Body of pancreas (tissue), 4 donors: ENCODE measurements around the gene SAMD5.

ENCODE experiments used
- POLR2A ChIP-seq, 3 donors: fragments of 450-650 bp; IDR thresholded peaks; one replicate each; pipeline ENCODE4 v1.6.1; 2016; ENCODE audit warnings: antibody characterized with exemption in 3 of 3, mild to moderate bottlenecking in 2 of 3
- TF ChIP-seq, protein P1 (sequence below), 7 experiments: fragments of 450-650 bp in 4 of 7; fragments of 200-600 bp in 3 of 7; sonication (generic) in 3 of 7; IDR thresholded peaks; one replicate each; pipeline ENCODE4 v1.5.1; 2016 to 2019; ENCODE audit warnings: antibody characterized with exemption in 7 of 7

DNA sequence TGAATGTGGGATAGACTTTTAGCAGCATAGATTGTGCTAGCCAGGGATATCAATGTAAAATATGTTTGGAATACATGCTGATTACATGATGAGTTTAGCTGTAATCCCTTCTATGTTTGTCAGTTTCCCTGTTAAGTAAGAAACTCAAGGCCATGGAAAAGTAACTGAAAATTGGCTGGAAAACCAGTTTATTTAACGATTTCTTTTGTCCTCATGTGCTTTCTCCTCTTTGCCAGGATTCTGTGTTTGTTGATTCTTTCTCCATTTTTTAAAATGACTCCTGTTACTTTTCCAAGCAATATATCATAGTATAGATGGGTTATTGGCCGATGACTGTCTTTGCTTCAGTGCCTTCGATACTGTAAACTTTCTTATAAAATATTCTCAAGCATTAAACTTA is 87.5 kb downstream of the SAMD5 start:
- no peak for TF ChIP-seq POLR2A (IDR thresholded peaks at IDR 0.05)
- TF ChIP-seq, protein P1, sequence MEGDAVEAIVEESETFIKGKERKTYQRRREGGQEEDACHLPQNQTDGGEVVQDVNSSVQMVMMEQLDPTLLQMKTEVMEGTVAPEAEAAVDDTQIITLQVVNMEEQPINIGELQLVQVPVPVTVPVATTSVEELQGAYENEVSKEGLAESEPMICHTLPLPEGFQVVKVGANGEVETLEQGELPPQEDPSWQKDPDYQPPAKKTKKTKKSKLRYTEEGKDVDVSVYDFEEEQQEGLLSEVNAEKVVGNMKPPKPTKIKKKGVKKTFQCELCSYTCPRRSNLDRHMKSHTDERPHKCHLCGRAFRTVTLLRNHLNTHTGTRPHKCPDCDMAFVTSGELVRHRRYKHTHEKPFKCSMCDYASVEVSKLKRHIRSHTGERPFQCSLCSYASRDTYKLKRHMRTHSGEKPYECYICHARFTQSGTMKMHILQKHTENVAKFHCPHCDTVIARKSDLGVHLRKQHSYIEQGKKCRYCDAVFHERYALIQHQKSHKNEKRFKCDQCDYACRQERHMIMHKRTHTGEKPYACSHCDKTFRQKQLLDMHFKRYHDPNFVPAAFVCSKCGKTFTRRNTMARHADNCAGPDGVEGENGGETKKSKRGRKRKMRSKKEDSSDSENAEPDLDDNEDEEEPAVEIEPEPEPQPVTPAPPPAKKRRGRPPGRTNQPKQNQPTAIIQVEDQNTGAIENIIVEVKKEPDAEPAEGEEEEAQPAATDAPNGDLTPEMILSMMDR (IDR thresholded peaks at IDR 0.05), result no peak
